Hematopoietic multipotent progenitor cell treated with erythropoietin and hydrocortisone succinate and interleukin-3 and kit ligand, for 4 days (in vitro differentiated cells): ENCODE results near the gene KCNG1.
"Not testable (repeated sequence)": the region's sequence is repeated elsewhere in the genome, so short reads cannot be mapped to it uniquely, and the experiment has no call there.

Experiments
- DNase-seq: peaks from one replicate; pipeline ENCODE4 v3.0.0-alpha.2; 2015

Gene KCNG1

DNA sequence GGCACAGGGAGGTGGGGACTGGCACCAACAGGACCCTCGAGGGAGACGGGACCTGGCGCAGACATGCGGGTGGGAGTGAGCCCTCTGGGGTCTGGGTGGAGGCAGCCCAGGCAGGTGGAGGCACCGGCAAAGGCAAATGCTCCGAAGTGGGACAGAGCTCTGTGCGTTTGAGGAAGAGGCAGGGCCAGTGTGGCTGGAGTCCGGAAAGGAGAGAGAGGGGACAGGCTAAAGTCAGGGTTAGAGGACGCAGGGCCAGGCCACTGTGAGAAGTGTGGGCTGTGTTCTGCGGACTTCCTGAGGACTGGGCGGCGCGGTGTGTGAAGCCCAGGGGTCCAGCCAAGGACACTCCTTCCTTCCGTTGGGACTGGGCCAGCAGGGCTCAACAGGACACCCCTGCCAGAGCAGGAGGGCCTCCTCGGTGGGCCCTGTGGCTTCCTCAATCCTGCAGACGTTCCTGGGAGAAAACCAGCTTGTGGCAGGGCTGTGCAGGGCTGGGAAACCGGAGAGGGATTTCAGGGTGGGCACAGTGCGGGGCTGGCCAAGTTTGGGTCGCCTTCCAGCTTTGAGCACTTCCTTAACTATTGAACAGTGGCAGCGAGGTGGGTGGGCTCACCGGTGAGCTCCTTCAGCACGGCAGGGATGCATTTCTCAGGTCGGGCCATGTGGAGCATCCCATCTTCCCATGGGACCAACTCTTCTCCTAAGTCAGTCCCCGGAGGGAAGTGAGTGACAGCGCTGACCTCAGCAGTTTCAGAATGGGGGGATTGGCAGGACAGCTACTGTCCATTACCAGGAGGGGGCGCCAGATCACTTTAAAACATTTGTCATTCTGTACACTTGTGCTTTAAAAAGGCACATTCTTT lies 41.8 kb downstream of the KCNG1 start:
- peak; percentile 87 for DNase-seq

DNA sequence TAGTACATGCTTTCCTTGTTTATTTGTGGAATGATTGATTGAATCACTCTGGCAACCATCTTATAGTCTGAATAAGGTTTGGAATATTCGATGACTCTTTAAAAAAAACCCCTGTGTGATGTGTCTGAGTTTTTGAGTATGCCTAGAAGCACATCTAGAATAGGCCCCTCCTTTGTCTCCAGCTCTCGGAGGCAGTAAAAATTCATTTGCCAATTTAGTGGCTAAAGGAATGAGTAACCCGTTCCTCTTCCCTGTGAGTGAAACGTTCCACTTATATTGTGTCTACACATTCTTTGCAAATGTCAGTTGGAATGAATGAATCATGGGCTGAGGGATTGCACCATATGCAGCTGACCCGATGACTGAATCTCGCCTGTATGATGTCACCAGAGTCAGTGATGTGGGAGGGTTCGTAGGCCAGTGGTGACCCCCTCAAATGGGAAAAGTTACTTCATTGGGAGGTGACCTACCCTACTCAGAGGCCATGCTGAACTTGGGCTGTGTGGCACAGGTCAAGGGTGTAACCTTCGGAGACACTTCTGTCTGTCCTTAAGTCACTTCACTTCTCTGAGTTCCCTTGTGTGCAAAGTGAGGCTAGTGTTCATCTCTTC lies 42.7 kb downstream of the KCNG1 start:
- no peak for DNase-seq

DNA sequence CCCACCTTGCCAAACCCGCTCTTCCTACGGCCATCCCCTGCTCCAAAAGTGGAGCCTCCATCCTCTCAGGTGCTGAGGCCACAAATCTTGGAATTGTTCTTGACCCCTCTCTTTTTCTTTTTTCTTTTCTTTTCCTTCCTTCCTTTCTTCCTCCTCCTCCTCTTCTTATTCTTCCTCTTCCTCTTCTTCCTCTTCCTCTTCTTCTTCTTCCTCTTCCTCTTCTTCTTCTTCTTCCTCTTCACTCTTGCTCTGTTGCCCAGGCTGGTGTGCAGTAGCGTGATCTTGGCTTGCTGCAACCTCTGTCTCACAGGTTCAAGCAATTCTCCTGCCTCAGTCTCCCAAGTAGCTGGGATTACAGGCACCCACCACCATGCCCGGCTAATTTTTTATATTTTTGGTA lies 44.4 kb downstream of the KCNG1 start:
- not testable (repeated sequence) for DNase-seq

DNA sequence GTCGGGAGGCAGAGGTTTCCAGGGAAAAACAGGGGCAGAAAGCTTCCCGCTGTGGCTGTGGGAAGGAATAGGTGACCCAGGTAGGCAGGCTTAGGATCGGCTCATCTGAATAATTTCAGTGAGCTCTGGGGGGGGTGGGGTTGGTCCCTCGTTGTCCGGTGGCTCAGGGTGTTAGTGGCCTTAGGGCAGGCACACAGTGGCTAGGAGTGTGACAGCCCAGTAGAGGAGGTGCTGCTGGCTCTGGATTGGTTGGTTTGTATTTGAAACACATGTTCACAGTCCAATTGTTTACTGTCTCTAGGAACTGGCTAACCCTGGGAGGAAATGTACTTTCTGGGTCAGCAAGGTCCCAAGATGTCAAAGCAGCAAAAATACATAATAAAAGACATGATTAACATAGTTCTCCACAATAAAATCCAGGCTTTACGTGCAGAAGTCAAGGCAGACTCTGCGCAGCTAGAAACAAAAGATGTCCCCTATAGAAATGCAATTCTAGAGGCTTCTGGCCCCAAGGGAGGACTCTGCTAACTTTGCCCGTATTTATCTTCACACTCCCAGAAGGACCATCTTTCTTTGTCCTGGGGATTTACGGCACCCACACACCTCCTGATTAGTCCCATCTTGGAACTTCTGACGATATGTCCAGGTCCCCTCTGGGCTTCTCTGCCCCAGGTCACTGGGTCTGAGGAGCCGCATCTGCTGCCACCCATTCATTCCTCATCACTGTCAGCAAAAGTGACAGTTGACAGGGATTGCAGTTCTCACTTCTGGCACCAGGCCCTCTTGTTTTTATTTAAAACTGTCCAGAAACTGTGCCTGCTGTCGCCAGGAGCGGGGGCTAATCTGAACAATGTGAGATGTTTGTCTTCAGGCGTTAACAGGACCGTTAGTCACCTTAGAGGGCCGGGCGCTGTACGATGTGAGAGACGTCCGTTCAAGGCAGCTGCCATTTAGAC lies 45.6 kb downstream of the KCNG1 start:
- DNase-seq = no peak

DNA sequence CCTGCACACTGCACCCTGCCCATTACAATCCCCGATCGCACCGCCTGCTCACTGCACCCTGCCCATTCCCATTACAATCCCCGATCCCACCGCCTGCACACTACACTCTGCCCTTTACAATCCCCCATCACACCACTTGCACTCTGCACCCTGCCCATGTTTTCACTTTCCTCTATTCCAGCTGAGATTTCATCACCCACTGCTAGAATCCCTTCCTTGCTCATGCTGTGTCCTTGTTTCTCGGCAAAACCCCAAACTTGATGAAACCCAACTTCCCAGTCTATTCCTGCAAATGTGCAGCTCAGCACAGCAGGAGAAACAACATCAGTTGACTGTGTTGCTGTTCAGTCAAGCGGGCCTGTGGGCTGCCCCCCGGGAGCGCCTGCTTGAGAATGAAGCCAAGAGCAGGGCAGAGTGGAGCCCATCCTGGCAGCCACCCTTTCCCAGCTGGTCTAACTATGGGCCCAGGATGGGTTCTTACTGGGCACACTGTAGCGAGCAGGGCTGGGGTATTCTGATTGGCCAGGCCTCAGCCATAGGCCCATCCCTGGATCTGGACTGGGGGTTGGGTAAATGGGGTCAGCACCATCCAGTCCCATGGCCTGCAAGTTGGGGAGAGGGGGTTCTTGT lies 47.1 kb downstream of the KCNG1 start:
- no peak for DNase-seq

DNA sequence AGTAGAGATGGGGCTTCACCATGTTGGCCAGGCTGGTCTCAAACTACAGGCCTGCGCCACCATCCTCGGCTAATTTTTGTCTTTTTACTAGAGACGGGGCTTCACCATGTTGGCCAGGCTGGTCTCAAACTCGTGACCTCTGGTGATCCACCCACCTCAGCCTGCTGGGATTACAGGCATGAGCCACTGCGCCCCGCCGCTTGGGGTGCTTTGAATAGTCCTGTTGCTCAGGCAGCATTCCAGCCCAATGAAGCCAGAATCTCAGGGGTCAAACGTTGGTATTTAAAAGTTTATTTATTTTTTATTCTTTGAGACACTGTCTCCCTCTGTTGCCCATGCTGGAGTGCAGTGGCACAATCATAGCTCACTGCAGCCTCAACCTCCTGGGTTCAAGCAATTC lies 53.0 kb downstream of the KCNG1 start:
- no peak for DNase-seq

DNA sequence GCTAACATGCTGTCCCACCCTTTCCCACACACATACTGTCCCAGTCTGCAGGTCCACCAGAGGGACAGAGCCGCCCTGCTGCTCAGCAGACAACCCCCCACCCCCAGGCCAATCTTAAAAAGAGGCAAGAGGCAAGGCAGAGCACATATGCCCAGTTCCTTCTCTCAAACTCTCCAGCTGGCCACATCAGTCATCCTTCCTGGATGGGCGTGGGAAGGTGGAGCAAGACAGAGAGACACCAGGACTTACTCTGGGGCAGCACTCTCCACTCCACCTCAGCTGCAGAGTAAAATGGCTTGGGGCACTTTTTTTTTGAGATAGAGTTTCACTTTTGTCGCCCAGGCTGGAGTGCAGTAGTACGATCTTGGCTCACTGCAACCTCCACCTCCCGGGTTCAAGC lies 53.5 kb downstream of the KCNG1 start:
- no peak for DNase-seq

DNA sequence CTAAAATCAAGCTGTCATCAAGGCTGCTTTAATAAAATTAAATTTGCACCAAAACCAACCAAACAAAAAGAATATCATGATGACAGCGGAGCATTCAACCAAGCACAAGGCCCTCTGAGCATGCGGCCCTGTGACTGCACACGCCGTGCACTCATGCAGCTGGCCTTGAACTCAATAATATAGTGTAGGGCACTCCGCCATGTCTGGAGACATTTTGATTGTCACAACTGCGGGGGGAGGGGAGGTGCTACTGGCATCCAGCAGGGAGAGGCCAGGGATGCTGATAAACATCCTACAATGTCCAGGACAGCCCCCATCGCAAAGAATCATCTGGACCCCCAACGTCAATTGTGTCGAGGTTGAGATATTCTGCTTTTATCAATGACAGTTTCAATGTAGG lies 54.6 kb downstream of the KCNG1 start:
- no peak for DNase-seq

DNA sequence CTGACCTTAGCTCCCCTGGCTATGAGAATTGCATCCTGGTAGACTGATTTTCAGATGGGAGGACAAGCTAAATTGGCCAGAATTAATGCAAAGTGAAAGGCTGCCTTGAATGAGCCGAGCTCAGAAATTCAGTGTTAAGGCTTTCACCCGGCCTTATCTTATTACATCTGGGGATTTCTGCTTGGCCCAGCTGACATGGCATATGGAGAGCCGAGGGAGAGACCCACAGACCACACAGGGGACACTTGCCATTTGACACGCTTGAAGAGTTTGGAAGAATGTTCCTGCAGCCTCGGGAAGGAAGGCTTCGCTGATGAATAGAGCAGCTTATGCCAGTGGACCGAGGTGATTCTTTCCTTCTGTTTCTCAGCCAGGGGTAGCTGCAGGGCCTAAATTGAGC lies 55.3 kb downstream of the KCNG1 start:
- DNase-seq = no peak

DNA sequence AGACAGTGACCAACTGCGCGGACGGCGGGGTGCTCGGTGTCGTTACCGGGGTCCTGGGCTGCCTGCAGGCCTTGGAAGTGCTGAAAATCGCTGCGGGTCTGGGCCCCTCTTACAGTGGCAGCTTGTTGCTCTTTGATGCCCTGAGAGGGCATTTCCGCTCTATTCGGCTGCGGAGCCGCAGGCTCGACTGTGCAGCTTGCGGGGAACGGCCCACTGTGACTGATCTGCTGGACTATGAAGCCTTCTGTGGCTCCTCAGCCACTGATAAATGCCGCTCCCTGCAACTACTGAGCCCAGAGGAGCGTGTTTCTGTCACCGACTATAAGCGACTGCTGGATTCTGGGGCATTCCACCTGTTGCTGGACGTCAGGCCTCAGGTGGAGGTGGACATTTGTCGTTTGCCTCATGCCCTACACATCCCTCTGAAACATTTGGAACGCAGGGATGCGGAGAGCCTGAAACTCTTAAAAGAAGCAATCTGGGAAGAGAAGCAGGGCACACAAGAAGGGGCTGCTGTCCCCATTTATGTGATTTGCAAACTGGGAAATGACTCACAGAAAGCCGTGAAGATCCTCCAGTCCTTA lies 63.3 kb downstream of the KCNG1 start:
- DNase-seq = no peak

DNA sequence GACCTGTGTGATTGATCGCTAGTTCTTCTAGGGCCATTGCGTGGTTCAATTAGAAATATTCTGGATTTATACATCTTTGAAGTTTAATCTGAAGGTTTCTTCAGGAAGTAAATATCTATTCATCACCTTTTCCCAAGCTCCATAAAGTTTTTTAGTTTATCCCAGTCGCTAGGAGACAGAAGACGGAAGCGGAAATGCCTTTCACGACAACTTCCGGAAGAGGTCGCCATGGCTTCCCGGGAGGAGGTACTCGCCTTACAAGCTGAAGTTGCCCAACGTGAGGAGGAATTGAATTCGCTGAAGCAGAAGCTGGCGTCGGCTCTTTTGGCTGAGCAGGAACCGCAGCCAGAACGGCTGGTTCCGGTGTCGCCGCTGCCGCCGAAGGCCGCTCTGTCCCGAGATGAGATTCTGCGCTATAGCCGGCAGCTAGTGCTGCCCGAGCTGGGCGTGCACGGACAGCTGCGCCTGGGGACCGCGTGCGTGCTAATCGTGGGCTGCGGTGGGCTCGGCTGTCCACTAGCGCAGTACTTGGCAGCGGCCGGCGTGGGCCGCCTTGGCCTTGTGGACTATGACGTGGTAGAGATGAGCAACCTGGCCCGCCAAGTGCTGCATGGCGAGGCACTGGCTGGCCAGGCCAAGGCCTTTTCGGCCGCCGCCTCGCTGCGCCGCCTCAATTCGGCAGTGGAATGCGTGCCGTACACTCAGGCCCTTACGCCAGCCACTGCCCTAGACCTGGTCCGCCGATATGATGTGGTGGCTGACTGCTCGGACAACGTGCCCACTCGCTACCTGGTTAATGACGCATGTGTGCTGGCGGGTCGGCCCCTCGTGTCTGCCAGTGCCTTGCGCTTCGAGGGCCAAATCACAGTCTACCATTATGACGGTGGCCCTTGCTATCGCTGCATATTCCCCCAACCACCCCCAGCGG lies 64.0 kb downstream of the KCNG1 start, which contains the start of gene MOCS3:
MOCS3 (plus strand) TSS at position 204 of the 928 bp plus-strand sequence; CDS start at position 229, 25 bp downstream.
- peak; percentile 97 for DNase-seq

DNA sequence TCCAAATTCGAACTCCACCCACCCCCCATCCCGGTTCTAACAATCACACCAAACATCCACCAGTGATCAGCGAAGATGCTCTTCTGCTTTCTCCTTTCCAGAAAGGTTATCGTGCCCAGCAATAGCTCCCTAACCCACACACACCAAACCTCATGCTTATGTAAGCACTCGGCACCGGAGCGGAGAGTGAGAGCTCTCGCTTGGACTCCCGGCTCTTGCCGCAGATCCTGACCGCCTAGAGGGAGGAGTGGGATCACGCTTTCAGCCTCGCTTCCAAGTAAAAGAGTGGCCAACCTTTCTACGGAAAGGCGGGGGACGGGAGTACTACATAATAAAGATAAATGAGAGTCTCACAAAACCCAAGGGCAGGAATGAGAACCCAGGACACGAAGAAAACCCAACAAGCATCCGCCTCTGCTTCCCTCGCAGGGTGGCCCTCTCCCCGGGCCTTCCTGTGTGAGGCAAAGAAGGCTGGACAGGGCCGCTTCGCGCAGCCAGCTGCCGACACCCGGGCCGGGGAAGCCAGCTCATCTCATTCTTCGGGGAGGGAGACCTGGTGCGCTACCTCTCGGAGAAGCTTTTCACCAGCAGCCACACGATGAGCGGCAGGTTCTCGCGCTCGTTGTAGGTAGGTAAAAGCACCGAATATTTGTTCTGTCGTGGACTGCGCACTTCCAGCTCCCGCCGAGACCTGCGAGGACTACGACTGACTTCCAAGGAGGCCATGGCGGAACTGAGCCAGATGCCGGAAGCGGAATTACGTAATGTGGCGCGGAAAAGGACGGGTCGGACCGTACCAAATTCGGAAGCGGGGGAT lies 64.9 kb downstream of the KCNG1 start, which contains the start of gene DPM1:
DPM1 (minus strand) TSS at position 735 of the 817 bp plus-strand sequence; CDS start at position 726, 9 bp downstream.
- DNase-seq = peak; percentile 95

DNA sequence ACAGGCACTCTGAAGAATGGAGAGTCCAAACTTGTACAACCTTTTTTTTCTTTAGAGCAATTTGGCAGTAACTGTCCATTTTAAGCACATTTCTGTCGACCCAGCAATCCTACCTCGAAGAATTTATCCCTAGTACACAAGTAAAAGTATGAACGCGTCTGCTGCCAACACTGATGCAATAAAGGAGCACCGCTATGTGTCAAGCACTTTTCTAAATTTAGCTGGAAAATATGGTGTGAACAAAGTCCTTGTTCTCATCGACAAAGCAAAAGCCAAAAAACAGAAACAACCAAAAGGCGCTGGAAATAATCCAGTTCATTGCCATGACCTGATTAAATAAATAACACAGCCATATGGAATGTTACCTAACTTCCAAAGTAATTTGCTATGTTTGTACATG lies 65.6 kb downstream of the KCNG1 start:
- peak; percentile 8 for DNase-seq

DNA sequence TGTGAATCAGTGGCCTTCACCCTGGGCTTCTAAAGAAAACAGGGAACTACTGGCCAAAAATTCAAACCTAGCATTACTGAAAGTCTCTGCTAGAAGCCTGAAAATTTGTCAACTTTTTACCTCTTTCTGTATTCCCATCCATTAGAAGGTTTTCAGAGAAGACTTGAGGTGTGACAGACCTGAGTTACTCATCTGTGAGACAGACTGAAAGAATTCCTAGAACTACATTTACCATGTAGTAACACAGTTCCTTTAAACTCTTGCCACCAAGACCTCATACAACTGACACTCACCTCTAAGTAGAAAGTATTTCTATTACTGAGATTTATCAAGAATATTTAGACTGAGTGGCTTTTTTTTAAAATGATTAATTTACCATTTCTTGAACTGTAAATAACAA lies 69.1 kb downstream of the KCNG1 start:
- no peak for DNase-seq
